IPS-11a (cell line): ENCODE data around the gene PRUNE2.
"Not testable (repeated sequence)": the region's sequence is repeated elsewhere in the genome, so short reads cannot be mapped to it uniquely, and the experiment has no call there.

Experiments
- H3K4me3 ChIP-seq: one replicate; pipeline ENCODE4 v1.5.1; 2013; ENCODE audit warnings: low read depth, low read length, control low read depth

PRUNE2 gene

GRCh38 chr9:76905791-76906646 lies at the start of gene PRUNE2:
Gene PRUNE2 (minus strand): TSS chr9:76906114. CDS start chr9:76905963, 151 bp downstream.
- H3K4me3 ChIP-seq: peak within 1 kb of the TSS; percentile 76

GRCh38 chr9:76955406-76955805 lies 49.5 kb upstream of the PRUNE2 start:
- not testable (repeated sequence) for H3K4me3 ChIP-seq

GRCh38 chr9:76949865-76950264 lies 44.0 kb upstream of the PRUNE2 start:
- no peak overlapping the region for H3K4me3 ChIP-seq

- no peak overlapping the region for H3K4me3 ChIP-seq
Measured at GRCh38 chr9:76944011-76944410, 38.1 kb upstream of the PRUNE2 start.

GRCh38 chr9:76943054-76943453 lies 37.1 kb upstream of the PRUNE2 start:
- no peak overlapping the region for H3K4me3 ChIP-seq

GRCh38 chr9:76932757-76933156 lies 26.8 kb upstream of the PRUNE2 start:
- no peak overlapping the region for H3K4me3 ChIP-seq

- no peak overlapping the region for H3K4me3 ChIP-seq
Measured at GRCh38 chr9:76932265-76932664, 26.4 kb upstream of the PRUNE2 start.

- H3K4me3 ChIP-seq: no peak overlapping the region
Measured at GRCh38 chr9:76927540-76928240, 21.8 kb upstream of the PRUNE2 start.

- no peak overlapping the region for H3K4me3 ChIP-seq
Measured at GRCh38 chr9:76926846-76927245, 20.9 kb upstream of the PRUNE2 start.

- no peak overlapping the region for H3K4me3 ChIP-seq
Measured at GRCh38 chr9:76926324-76926741, 20.4 kb upstream of the PRUNE2 start.

GRCh38 chr9:76921165-76921564 lies 15.3 kb upstream of the PRUNE2 start:
- H3K4me3 ChIP-seq: no peak overlapping the region

- no peak overlapping the region for H3K4me3 ChIP-seq
Measured at GRCh38 chr9:76917299-76917698, 11.4 kb upstream of the PRUNE2 start.

- no peak overlapping the region for H3K4me3 ChIP-seq
Measured at GRCh38 chr9:76916231-76916630, 10.3 kb upstream of the PRUNE2 start.

GRCh38 chr9:76913467-76913866 lies 7.6 kb upstream of the PRUNE2 start:
- H3K4me3 ChIP-seq: no peak overlapping the region

GRCh38 chr9:76912636-76913275 lies 6.8 kb upstream of the PRUNE2 start:
- H3K4me3 ChIP-seq: no peak overlapping the region

GRCh38 chr9:76911971-76912370 lies 6.1 kb upstream of the PRUNE2 start:
- H3K4me3 ChIP-seq: no peak overlapping the region

GRCh38 chr9:76910861-76911260 lies 4.9 kb upstream of the PRUNE2 start:
- no peak overlapping the region for H3K4me3 ChIP-seq

GRCh38 chr9:76906647-76906975 lies 697 bp upstream of the PRUNE2 start:
- H3K4me3 ChIP-seq: peak overlapping the region; percentile 49

GRCh38 chr9:76904661-76905457 lies 1.1 kb downstream of the PRUNE2 start:
- peak overlapping the region; percentile 76 for H3K4me3 ChIP-seq

- H3K4me3 ChIP-seq: no peak overlapping the region
Measured at GRCh38 chr9:76902395-76902794, 3.5 kb downstream of the PRUNE2 start.

GRCh38 chr9:76901801-76902200 lies 4.1 kb downstream of the PRUNE2 start:
- H3K4me3 ChIP-seq: no peak overlapping the region
